ENCODE measurements around the gene PIK3R5. TPM values are rescaled to one million over a fixed set of nuclear protein-coding genes. Genes with fewer than 3 reads are reported as not detected.

The PIK3R5 gene
- total and polyA plus RNA-seq, 12 donors = 1.2 to 51.7 (median 17.2) TPM

DNA sequence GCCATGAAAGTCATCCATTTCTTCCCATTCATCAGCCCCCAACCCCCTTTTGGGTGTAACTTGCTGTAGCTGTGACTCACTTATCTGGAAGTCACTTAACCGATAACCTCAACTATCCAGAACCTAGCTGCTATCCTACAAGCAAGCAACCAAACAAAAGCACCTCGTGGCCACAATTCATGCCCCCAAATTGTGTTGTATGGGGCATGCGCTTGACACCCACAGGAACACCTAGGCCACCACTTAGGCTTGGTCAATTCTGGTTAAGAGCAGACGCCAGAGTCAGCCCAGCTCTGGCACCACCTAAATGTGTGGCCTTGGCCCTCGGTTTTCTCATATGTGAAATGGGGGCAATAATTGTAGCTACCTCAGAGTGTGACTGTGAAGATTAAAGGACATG, 3.7 kb downstream of the PIK3R5 start:
- Histone ChIP-seq H3K4me1 (replicated peaks in 1 of 2) (no peaks in the 10 kb centered on the region), H3K36me3 (replicated peaks in 1 of 2) (no peaks in the 10 kb centered on the region), H3K4me3 (no peak overlapping the region), H3K27me3 (peaks cover 15% of the 10 kb centered on the region), H3K9me3 (replicated peaks in 1 of 3) (no peaks in the 10 kb centered on the region), H3K27ac (no peak overlapping the region)
- intact Hi-C loops (cut with DNase I) = no loop called here
- DNase-seq = no peak
- 72 to 80% (median 79%) methylated on average over 5 of the region's 5 CpGs for WGBS, 4 donors
- TF ChIP-seq POLR2A (IDR thresholded peaks at IDR 0.05) = no peak
- TF ChIP-seq, protein P1, sequence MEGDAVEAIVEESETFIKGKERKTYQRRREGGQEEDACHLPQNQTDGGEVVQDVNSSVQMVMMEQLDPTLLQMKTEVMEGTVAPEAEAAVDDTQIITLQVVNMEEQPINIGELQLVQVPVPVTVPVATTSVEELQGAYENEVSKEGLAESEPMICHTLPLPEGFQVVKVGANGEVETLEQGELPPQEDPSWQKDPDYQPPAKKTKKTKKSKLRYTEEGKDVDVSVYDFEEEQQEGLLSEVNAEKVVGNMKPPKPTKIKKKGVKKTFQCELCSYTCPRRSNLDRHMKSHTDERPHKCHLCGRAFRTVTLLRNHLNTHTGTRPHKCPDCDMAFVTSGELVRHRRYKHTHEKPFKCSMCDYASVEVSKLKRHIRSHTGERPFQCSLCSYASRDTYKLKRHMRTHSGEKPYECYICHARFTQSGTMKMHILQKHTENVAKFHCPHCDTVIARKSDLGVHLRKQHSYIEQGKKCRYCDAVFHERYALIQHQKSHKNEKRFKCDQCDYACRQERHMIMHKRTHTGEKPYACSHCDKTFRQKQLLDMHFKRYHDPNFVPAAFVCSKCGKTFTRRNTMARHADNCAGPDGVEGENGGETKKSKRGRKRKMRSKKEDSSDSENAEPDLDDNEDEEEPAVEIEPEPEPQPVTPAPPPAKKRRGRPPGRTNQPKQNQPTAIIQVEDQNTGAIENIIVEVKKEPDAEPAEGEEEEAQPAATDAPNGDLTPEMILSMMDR (IDR thresholded peaks at IDR 0.05) = no peak

DNA sequence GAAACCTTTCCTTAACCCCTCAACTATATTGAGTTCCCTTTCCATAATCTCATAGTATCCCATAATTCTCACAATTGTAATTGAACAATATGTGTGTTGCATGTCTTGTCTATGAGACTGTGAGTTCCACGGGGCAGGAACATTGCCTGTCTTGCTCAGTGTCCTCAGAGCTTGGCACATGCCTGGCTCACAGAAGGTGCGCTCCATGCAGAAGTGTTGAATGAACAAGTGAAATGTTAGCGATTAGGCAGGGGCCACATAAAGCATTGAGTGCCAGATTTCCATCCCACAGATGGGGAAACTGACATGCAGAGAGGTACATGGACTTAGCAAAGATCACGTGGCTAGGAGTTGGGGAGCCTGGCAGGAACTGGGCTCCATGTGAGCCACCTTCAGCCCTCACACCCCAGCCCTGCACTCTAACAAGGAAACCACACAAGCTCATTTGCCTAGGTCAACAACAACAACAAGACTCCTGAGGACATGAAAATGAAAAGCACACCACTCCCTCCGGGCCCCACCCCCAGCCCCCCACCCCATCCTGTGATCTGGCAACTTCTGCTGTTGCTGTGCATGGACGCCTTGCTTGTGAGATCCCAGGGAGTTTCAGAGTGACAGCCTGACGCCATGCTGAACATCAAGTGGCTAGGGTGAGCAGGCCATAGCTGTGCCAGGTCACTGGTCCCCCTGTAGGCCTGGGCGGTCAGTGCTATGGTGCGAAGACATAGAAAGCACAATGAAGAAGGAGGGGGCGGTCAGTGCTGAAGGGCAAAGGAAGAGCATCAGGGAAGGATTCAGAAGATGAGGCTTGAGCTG, 5.0 kb downstream of the PIK3R5 start:
- H3K9me3 ChIP-seq (replicated peaks in 1 of 3) = no peaks in the 10 kb centered on the region
- H3K27me3 ChIP-seq = peaks cover 7% of the 10 kb centered on the region
- no peaks in the 10 kb centered on the region for H3K36me3 ChIP-seq (replicated peaks in 1 of 2)
- WGBS, 4 donors = 66 to 79% (median 71%) methylated on average over 6 to 10 of the region's 10 CpGs
- intact Hi-C loops (cut with DNase I) = no loop called here
- DNase-seq = no peak
- H3K4me1 ChIP-seq (replicated peaks in 1 of 2) = no peaks in the 10 kb centered on the region
- H3K27ac ChIP-seq = no peak overlapping the region
- no peak for TF ChIP-seq POLR2A (IDR thresholded peaks at IDR 0.05)
- TF ChIP-seq, protein P1 (IDR thresholded peaks at IDR 0.05) = no peak
- no peak overlapping the region for H3K4me3 ChIP-seq

GRCh38 chr17:8959312-8959918, 6.1 kb downstream of the PIK3R5 start:
- Histone ChIP-seq H3K9me3 (replicated peaks in 1 of 3) (no peaks in the 10 kb centered on the region), H3K27ac (no peak overlapping the region), H3K27me3 (no peaks in the 10 kb centered on the region), H3K4me3 (no peak overlapping the region), H3K36me3 (replicated peaks in 1 of 2) (no peaks in the 10 kb centered on the region), H3K4me1 (replicated peaks in 1 of 2) (no peaks in the 10 kb centered on the region)
- intact Hi-C loops (cut with DNase I) = no loop called here
- WGBS, 4 donors = 68 to 81% (median 74%) methylated on average over 9 of the region's 9 CpGs
- TF ChIP-seq, protein P1 (IDR thresholded peaks at IDR 0.05) = no peak
- no peak for TF ChIP-seq POLR2A (IDR thresholded peaks at IDR 0.05)
- DNase-seq = no peak

GRCh38 chr17:8957721-8958120, 7.8 kb downstream of the PIK3R5 start:
- Histone ChIP-seq H3K36me3 (replicated peaks in 1 of 2) (no peaks in the 10 kb centered on the region), H3K27me3 (no peaks in the 10 kb centered on the region), H3K4me1 (replicated peaks in 1 of 2) (peaks cover 0 to 4% of the 10 kb centered on the region in 2 donors), H3K4me3 (no peak overlapping the region), H3K9me3 (replicated peaks in 1 of 3) (no peaks in the 10 kb centered on the region), H3K27ac (no peak overlapping the region)
- 79 to 86% (median 83%) methylated on average over 8 of the region's 8 CpGs for WGBS, 4 donors
- DNase-seq = no peak
- TF ChIP-seq, protein P1 (IDR thresholded peaks at IDR 0.05) = no peak
- no peak for TF ChIP-seq POLR2A (IDR thresholded peaks at IDR 0.05)
- intact Hi-C loops (cut with DNase I) = no loop called here

Measured in adrenal gland (tissue), 12 donors.